GM21717 (cell line): Measurements from ENCODE around the gene ZNF487.

Experiments
- ATAC-seq: cut with Tn5 transposase; IDR thresholded peaks from one replicate; pipeline ENCODE4 v1.9.1; 2021; ENCODE audit warnings: mild to moderate bottlenecking, moderate library complexity; ENCODE audit not compliant: unreplicated experiment

The ZNF487 gene

GRCh38 chr10:43482319-43483078 lies 45.6 kb downstream of the ZNF487 start:
- ATAC-seq, result no peak

- no peak for ATAC-seq
Observed at GRCh38 chr10:43491855-43492254, 54.9 kb downstream of the ZNF487 start.

GRCh38 chr10:43502931-43503330 lies 66.0 kb downstream of the ZNF487 start:
- no peak for ATAC-seq

- no peak for ATAC-seq
Observed at GRCh38 chr10:43524434-43525247, 87.7 kb downstream of the ZNF487 start.
